ENCODE data around the gene IGFN1. TPM values are rescaled to one million over a fixed set of nuclear protein-coding genes. Genes with fewer than 3 reads are reported as not detected.
A peak's percentile ranks its signal among the peaks of the same experiment; 100 is the strongest.

IGFN1 gene
- total and polyA plus RNA-seq, 2 of the 8 experiments (the other 6 are each of a cell fraction or from before 2014, with no cell fraction given) = not detected

- H3K9ac ChIP-seq (replicated peaks in 1 of 4; ENCODE audit: extremely low read depth in 1 of 4, low read depth in 3 of 4, low read length in 3 of 4) = no peak overlapping the region
- no peak overlapping the region for H3K4me3 ChIP-seq (ENCODE audit: extremely low read depth in 1 of 4, insufficient read depth in 2 of 4, low read depth in 3 of 4, low read length in 4 of 4)
- POLR2A ChIA-PET (ENCODE audit: partially characterized antibody) = no interaction called here
- H2BK20ac ChIP-seq (ENCODE audit: low read length) = 0 out of 2 replicates have a peak overlapping the region, but pooled peaks have one; percentile 21
- peak overlapping the region; percentile 40; the same call in 1 of the 2 replicates for H2BK15ac ChIP-seq (ENCODE audit: low read length)
- 86 to 100% methylated on average over 4 to 13 of the region's 17 CpGs for WGBS, 2 experiments (ENCODE audit: extremely low coverage in 1 of 2, insufficient coverage in 1 of 2, insufficient read length in 1 of 2, insufficient replicate concordance in 2 of 2, low coverage in 1 of 2, low lambda C conversion rate in 2 of 2, missing lambda C conversion rate in 1 of 2)
- H2BK12ac ChIP-seq (ENCODE audit: low read depth, low read length) = no peak overlapping the region
- peaks cover 0 to 6% (median 0%) of the 10 kb centered on the region in 4 experiments; a peak in 3 of 7 replicates for H3K27me3 ChIP-seq (replicated peaks in 1 of 4; ENCODE audit: control insufficient read depth in 3 of 4, extremely low read depth in 1 of 4, insufficient read depth in 3 of 4, low read length in 3 of 4)
- H2AK5ac ChIP-seq (ENCODE audit: low read depth, low read length) = peak overlapping the region; percentile 75
- no peak overlapping the region for H2BK120ac ChIP-seq (replicated peaks; ENCODE audit: low read depth, low read length)
- peaks cover 32% of the 10 kb centered on the region; the same call in 1 of the 2 replicates for H3K23me2 ChIP-seq (ENCODE audit: low read depth, low read length)
- no peak overlapping the region; the same call in 1 of the 2 replicates for H2BK5ac ChIP-seq (ENCODE audit: low read depth, low read length)
- H2AFZ ChIP-seq (ENCODE audit: low read length) = no peak overlapping the region
- FAIRE-seq = no peak
- no peak overlapping the region for H4K91ac ChIP-seq (replicated peaks; ENCODE audit: insufficient read length, low read length)
- no peak overlapping the region for H3K18ac ChIP-seq (ENCODE audit: extremely low read depth, low read length)
- no peak overlapping the region for H3K14ac ChIP-seq (ENCODE audit: insufficient read length)
- no peak overlapping the region for H3K56ac ChIP-seq (replicated peaks; ENCODE audit: insufficient read length, low read depth, low read length)
- H3K4me1 ChIP-seq (replicated peaks in 1 of 4; ENCODE audit: control insufficient read depth in 3 of 4, insufficient read depth in 4 of 4, low read length in 3 of 4) = peaks cover 0 to 11% (median 11%) of the 10 kb centered on the region in 4 experiments; a peak in 6 of 7 replicates
- no peaks in the 10 kb centered on the region for H3K9me3 ChIP-seq (ENCODE audit: insufficient read depth in 2 of 2, low read depth in 1 of 2, low read length in 1 of 2)
- H3K27ac ChIP-seq (ENCODE audit: low read depth, low read length) = no peak overlapping the region
- no peaks in the 10 kb centered on the region for H3K79me1 ChIP-seq (ENCODE audit: low read depth, low read length)
- no peak overlapping the region for H3K4me2 ChIP-seq (ENCODE audit: insufficient read depth in 1 of 2, low read depth in 2 of 2, low read length in 2 of 2)
- CTCF ChIA-PET (ENCODE audit: partially characterized antibody) = interaction anchor here (1.4 to 6.5 kb wide), 17 partner anchors 8 to 155 kb away, joined by 4 to 275 read pairs (median 15); no protein-coding TSS in a partner anchor
- H3K36me3 ChIP-seq (ENCODE audit: control insufficient read depth in 2 of 4, insufficient read depth in 4 of 4, low read length in 3 of 4) = no peaks in the 10 kb centered on the region
- H4K20me1 ChIP-seq (replicated peaks in 1 of 2; ENCODE audit: control insufficient read depth in 1 of 2, insufficient read depth in 2 of 2, low read length in 2 of 2) = no peaks in the 10 kb centered on the region
- no peak overlapping the region for H3K4ac ChIP-seq (replicated peaks; ENCODE audit: insufficient read length, low read depth, low read length)
- no peak overlapping the region for H3K23ac ChIP-seq (ENCODE audit: insufficient read length)
- no peaks in the 10 kb centered on the region for H3K79me2 ChIP-seq (ENCODE audit: control insufficient read depth in 1 of 2, insufficient read depth in 2 of 2, low read length in 2 of 2)
- no peak overlapping the region for H4K5ac ChIP-seq (ENCODE audit: insufficient read length, low read depth, low read length)
- DNase-seq (ENCODE audit: low read depth in 1 of 2, low spot score in 2 of 2) = no peak
- H4K8ac ChIP-seq (ENCODE audit: extremely low read depth, insufficient read depth, low read length) = no peak overlapping the region; the same call in 1 of the 2 replicates
- TF ChIP-seq ATF2 (IDR thresholded peaks at IDR 0.05; ENCODE audit: low read length) = no peak
- no peak for TF ChIP-seq CBX8 (IDR thresholded peaks at IDR 0.05; ENCODE audit: borderline replicate concordance, low read depth, low read length)
- no peak for TF ChIP-seq USF2 (IDR thresholded peaks at IDR 0.05; ENCODE audit: low read length)
- no peak for TF ChIP-seq SIN3A (conservative IDR thresholded peaks at IDR 0.05 in 1 of 2, IDR thresholded peaks at IDR 0.05 in 1 of 2; ENCODE audit: low read depth in 1 of 2, low read length in 2 of 2)
- no peak for TF ChIP-seq RFX5 (IDR thresholded peaks at IDR 0.05; ENCODE audit: borderline replicate concordance, low read depth, low read length)
- TF ChIP-seq CBX5 (IDR thresholded peaks at IDR 0.05; ENCODE audit: low read depth, low read length) = no peak
- TF ChIP-seq SP2 (IDR thresholded peaks at IDR 0.05; ENCODE audit: low read length) = no peak
- no peak for TF ChIP-seq CREB1 (IDR thresholded peaks at IDR 0.05)
Measured at GRCh38 chr1:201255479-201256362, 65.1 kb downstream of the IGFN1 start.

All from H1 (cell line).